ENCODE measurements around the gene AFF4. TPM values are rescaled to one million over a fixed set of nuclear protein-coding genes. Genes with fewer than 3 reads are reported as not detected.
"Not testable (repeated sequence)": the region's sequence is repeated elsewhere in the genome, so short reads cannot be mapped to it uniquely, and the experiment has no call there.

Gene AFF4
- total RNA-seq, 1 donor from 2014 or later, result 25.8 TPM

DNA sequence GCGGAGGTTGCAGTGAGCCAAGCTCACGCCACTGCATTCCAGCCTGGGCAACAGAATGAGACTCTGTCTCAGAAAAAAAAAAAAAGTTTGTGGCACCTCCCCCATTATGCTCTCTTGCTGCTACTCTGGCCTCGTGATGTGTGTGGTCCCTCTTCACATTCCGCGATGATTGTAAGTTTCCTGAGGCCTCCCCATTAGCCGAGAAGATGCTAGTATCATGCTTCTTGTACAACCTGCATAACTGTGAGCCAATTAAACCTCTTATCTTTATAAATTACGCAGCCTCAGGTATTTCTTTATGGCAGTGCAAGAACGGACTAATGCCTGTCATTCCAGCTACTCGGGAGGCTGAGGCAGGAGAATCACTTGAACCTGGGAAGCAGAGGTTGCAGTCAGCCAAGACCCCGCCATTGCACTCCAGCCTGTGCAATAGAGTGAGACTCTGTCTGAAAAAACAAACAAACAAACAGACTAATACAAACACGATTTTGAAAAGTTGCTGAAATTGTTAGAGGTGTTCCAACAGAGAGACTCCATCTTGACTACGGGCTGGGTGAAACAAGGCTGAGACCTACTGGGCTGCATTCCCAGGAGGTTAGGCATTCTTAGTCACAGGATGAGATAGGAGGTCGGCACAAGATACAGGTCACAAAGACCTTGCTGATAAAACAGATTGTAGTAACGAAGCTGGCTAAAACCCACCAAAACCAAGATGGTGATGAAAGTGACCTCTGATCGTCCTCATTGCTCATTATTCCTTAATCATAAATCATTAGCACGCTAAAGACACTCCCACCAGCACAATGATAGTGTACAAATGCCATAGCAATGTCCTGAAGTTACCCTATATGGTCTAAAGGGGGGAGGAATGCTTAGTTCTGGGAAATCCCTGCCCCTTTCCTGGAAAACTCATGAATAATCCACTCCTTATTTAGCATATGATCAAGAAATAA lies 8.3 kb upstream of the AFF4 start:
- Histone ChIP-seq H3K27me3 (ENCODE audit: control insufficient read depth, insufficient read depth, low read length) (no peaks in the 10 kb centered on the region), H3K36me3 (ENCODE audit: control insufficient read depth, insufficient read depth, low read length) (no peaks in the 10 kb centered on the region), H3K4me3 (ENCODE audit: low read depth, low read length) (no peak overlapping the region)
- DNase-seq (ENCODE audit: low read depth), result peak; percentile 55
- TF ChIP-seq, protein P1, sequence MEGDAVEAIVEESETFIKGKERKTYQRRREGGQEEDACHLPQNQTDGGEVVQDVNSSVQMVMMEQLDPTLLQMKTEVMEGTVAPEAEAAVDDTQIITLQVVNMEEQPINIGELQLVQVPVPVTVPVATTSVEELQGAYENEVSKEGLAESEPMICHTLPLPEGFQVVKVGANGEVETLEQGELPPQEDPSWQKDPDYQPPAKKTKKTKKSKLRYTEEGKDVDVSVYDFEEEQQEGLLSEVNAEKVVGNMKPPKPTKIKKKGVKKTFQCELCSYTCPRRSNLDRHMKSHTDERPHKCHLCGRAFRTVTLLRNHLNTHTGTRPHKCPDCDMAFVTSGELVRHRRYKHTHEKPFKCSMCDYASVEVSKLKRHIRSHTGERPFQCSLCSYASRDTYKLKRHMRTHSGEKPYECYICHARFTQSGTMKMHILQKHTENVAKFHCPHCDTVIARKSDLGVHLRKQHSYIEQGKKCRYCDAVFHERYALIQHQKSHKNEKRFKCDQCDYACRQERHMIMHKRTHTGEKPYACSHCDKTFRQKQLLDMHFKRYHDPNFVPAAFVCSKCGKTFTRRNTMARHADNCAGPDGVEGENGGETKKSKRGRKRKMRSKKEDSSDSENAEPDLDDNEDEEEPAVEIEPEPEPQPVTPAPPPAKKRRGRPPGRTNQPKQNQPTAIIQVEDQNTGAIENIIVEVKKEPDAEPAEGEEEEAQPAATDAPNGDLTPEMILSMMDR (IDR thresholded peaks at IDR 0.05; ENCODE audit: insufficient read depth, low read length, severe bottlenecking), result no peak
- FAIRE-seq, result no peak

DNA sequence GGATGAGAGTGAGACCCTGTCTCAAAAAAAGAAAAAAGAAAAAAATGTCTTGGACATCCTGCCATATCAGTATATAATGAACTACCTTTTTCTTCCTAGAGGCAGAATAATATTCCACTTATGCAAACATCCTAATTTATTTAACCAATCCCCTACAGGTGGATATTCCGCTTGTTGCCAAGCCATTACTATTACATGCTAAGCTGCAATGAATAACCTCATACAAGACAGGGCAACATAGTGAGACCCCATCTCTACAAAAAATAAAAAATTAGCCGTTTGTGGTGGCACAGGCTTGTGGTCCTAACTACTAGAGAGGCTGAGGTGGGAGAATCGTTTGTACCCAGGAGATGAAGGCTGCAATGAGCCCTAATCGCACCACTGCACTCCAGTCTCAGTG lies 1.7 kb upstream of the AFF4 start:
- no peaks in the 10 kb centered on the region for H3K36me3 ChIP-seq (ENCODE audit: control insufficient read depth, insufficient read depth, low read length)
- DNase-seq (ENCODE audit: low read depth), result no peak
- no peak overlapping the region for H3K4me3 ChIP-seq (ENCODE audit: low read depth, low read length)
- FAIRE-seq, result no peak
- H3K27me3 ChIP-seq (ENCODE audit: control insufficient read depth, insufficient read depth, low read length), result no peaks in the 10 kb centered on the region
- TF ChIP-seq, protein P1 (IDR thresholded peaks at IDR 0.05; ENCODE audit: insufficient read depth, low read length, severe bottlenecking), result no peak

DNA sequence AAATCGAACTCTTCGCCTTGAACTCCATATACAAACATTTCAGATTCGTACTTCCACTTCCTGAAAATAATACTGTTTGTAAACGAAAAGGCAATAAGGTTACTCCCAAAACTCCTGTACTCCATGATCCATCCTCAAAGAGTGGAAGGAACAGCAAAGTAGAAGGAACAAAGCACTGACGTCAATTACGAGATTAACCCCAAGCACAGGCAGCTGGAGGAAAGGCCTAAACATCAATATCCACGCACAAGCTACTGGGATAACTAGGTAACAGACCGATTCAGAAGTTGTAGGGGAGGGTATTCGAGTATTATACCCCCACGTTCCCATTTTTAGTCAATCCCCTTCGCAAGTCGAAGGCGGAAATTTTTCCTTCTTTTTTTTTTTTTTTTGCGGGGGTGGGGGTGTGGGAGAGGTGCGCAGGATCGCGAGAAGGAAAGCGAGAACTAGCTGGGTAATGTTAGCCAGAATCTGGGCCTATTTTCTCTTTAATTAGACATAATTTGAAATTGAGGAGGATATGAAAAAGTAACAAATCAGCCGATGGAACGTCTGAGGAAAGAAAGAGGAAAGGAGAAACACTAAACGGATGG lies 909 bp downstream of the AFF4 start:
- DNase-seq (ENCODE audit: low read depth), result peak; percentile 71
- Histone ChIP-seq H3K36me3 (ENCODE audit: control insufficient read depth, insufficient read depth, low read length) (no peaks in the 10 kb centered on the region), H3K4me3 (ENCODE audit: low read depth, low read length) (peak overlapping the region; percentile 88), H3K27me3 (ENCODE audit: control insufficient read depth, insufficient read depth, low read length) (no peaks in the 10 kb centered on the region)
- no peak for FAIRE-seq
- TF ChIP-seq, protein P1 (IDR thresholded peaks at IDR 0.05; ENCODE audit: insufficient read depth, low read length, severe bottlenecking), result no peak

DNA sequence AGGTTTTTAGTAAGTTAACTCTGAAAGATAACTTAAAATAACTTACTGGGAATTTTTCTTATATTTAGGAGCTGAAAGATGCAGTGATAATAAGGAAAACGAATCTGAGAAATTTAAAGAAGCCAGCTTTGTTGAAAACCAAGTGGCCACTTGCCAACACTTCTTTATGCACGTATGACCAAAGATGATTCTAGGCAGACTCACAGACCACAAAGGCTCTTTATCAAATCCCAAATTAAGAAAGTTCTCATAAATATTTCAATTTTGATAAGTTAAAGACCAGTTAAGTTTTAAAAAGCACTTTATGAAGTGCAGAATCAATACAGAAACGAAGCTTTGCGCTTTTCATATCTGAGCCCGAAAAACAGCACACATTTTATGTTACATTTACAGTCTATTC lies 1.5 kb downstream of the AFF4 start:
- TF ChIP-seq, protein P1 (IDR thresholded peaks at IDR 0.05; ENCODE audit: insufficient read depth, low read length, severe bottlenecking), result no peak
- no peaks in the 10 kb centered on the region for H3K27me3 ChIP-seq (ENCODE audit: control insufficient read depth, insufficient read depth, low read length)
- DNase-seq (ENCODE audit: low read depth) (peak; percentile 61), FAIRE-seq (no peak)
- H3K4me3 ChIP-seq (ENCODE audit: low read depth, low read length), result peak overlapping the region; percentile 88
- peaks cover 2% of the 10 kb centered on the region for H3K36me3 ChIP-seq (ENCODE audit: control insufficient read depth, insufficient read depth, low read length)

DNA sequence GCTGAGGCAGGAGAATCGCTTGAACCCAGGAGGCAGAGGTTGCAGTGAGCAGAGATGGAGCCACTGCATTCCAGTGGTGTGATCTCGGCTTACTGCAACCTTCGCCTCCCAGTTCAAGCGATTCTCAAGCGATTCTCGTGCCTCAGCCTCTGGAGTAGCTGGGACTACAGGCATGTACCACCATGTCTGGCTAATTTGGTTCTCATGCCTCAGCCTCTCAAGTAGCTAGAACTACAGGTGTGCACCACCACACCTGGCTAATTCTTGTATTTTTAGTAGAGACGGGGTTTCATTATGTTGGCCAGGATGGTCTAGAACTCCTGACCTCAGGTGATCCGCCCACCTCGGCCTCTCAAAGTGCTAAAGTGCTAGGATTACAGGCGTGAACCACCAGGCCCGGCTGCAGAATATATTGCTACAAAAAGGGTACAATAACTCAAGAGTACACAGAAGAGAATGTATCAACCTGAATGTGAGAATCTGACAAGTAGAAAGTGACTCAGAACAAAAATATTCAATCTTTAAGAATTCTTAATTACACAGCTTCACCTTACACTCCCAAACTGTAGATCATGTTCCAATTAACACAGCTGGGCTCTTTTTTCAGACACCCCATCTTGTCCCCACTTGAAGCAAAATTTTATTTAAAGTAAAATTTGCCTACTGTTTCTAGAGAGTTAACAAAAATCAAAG lies 2.2 kb downstream of the AFF4 start:
- DNase-seq (ENCODE audit: low read depth), result peak; percentile 72
- not testable (repeated sequence) for FAIRE-seq

DNA sequence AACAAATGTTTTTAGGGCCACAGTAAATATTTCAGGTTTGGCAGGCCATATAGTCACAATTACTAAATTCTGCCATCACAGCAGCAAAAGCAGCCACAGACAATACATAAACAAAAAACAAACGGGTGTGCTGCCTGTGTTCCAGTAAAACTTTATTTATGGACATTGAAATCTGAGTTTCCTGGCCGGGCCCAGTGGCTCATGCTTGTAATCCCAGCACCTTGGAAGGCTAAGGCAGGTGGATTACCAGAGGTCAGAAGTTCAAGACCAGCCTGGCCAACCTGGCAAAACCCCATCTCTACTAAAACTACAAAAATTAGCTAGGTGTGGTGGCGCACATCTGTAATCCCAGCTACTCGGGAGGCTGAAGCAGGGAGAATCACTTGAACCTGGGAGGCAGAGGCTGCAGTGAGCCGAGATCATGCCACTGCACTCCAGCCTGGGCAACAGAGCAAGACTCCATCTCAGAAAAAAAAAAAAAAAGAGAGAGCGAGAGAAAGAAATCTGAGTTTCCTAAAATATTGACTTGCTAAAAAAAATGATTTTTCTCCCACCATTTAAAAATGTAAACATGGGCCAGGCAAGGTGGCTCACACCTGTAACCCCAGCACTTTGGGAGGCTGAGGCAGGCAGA lies 7.2 kb downstream of the AFF4 start:
- H3K4me3 ChIP-seq (ENCODE audit: low read depth, low read length); FAIRE-seq; H3K27me3 ChIP-seq (ENCODE audit: control insufficient read depth, insufficient read depth, low read length); DNase-seq (ENCODE audit: low read depth): not testable (repeated sequence)
- peaks cover 15% of the 10 kb centered on the region for H3K36me3 ChIP-seq (ENCODE audit: control insufficient read depth, insufficient read depth, low read length)

More for the DNA sequence above, 2.2 kb downstream of the AFF4 start:
- peak overlapping the region; percentile 88 for H3K4me3 ChIP-seq (ENCODE audit: low read depth, low read length)
- H3K27me3 ChIP-seq (ENCODE audit: control insufficient read depth, insufficient read depth, low read length); H3K36me3 ChIP-seq (ENCODE audit: control insufficient read depth, insufficient read depth, low read length): not testable (repeated sequence)

All from bronchial epithelial cell (primary cell).